ENCODE results near the gene NCLN. TPM values are rescaled to one million over a fixed set of nuclear protein-coding genes. Genes with fewer than 3 reads are reported as not detected.

The NCLN gene
- total and polyA plus RNA-seq, 9 of the 15 experiments (the other 6 are each of a cell fraction or from before 2014, with no cell fraction given) = 3.8 to 126 (median 39.6) TPM

DNA sequence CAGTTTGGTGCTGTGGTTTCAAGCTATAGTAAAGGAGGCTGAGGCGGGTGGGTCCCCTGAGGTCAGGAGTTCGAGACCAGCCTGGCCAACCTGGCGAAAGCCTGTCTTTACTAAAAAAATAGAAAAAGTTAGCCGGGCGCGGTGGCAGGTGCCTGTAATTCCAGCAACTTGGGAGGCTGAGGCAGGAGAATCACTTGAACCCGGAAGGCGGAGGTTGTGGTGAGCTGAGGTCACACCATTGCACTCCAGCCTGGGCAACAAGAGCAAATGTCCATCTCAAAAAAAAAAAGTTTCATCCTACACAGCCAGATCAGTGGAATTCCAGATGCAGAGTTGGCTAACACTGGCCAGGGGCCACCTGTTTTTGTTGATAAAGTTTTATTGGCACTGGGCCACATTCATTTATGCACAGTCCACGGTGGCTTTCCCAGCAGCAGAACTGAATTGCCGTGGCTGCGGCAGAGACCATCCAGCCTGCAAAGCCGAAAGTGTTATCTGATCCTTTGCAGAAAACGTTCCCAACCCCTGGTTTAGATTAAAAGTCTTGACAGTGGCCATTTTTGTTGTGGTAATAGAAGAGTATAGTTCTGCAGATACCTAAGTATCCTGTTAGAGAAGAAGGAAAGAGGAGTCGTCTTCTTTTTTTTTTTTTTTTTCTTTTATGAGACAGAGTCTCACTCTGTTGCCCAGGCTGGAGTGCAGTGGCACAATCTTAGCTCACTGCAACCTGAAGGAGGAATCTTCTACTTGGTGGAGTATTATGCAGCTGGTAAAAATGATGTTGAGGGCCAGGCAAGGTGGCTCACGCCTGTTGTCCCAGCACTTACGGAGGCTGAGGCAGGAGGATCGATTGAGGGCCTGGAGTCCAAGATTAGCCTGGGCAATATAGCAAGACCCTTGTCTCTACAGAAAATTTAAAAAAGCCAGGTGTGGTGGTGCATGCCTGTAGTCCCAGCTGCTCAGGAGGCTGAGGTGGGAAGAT lies 8.7 kb downstream of the NCLN start (continued):
- TF ChIP-seq, protein P1, sequence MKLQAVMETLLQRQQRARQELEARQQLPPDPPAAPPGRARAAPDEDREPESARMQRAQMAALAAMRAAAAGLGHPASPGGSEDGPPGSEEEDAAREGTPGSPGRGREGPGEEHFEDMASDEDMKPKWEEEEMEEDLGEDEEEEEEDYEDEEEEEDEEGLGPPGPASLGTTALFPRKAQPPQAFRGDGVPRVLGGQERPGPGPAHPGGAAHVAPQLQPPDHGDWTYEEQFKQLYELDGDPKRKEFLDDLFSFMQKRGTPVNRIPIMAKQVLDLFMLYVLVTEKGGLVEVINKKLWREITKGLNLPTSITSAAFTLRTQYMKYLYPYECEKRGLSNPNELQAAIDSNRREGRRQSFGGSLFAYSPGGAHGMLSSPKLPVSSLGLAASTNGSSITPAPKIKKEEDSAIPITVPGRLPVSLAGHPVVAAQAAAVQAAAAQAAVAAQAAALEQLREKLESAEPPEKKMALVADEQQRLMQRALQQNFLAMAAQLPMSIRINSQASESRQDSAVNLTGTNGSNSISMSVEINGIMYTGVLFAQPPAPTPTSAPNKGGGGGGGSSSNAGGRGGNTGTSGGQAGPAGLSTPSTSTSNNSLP (IDR thresholded peaks at IDR 0.05; ENCODE audit: borderline replicate concordance, low read depth, low read length) = peak; percentile 79; the same call in 1 of the 2 replicates
- TF ChIP-seq SAFB (IDR thresholded peaks at IDR 0.05; ENCODE audit: borderline replicate concordance, low read depth, low read length) (no peak), GATA2 (CRISPR knock-in tag; IDR thresholded peaks at IDR 0.05) (peak; percentile 54; the same call in 1 of the 2 replicates), ZNF778 (CRISPR knock-in tag; IDR thresholded peaks at IDR 0.05) (no peak), WHSC1 (IDR thresholded peaks at IDR 0.05; ENCODE audit: low read length) (no peak), TCF7 (IDR thresholded peaks at IDR 0.05; ENCODE audit: borderline replicate concordance) (no peak), NFIX (CRISPR knock-in tag; IDR thresholded peaks at IDR 0.05; ENCODE audit: low read depth) (peak; percentile 63; the same call in 1 of the 2 replicates), SMAD1 (IDR thresholded peaks at IDR 0.05; ENCODE audit: low read depth, low read length, partially characterized antibody) (peak; percentile 88), BHLHE40 (IDR thresholded peaks at IDR 0.05; ENCODE audit: low read length) (peak; percentile 31; the same call in 1 of the 2 replicates), ARHGAP35 (IDR thresholded peaks at IDR 0.05; ENCODE audit: partially characterized antibody) (no peak), TBL1XR1 (IDR thresholded peaks at IDR 0.05; ENCODE audit: low read length in 2 of 2) (0 out of 4 replicates have a peak, but pooled peaks of 1 of the 2 experiments have one; percentile 44), NFRKB (IDR thresholded peaks at IDR 0.05; ENCODE audit: low read depth) (0 out of 2 replicates have a peak, but pooled peaks have one; percentile 49), NFIC (IDR thresholded peaks at IDR 0.05) (peak; percentile 100), ZC3H11A (IDR thresholded peaks at IDR 0.05; ENCODE audit: low read depth, low read length) (no peak), HDAC2 (IDR thresholded peaks at IDR 0.05) (peak; percentile 43), PTTG1 (tag; IDR thresholded peaks at IDR 0.05; ENCODE audit: low read depth) (no peak), KAT8 (IDR thresholded peaks at IDR 0.05; ENCODE audit: low read depth) (no peak), TCF3 (CRISPR knock-in tag; IDR thresholded peaks at IDR 0.05) (peak; percentile 89), ZFP30 (CRISPR knock-in tag; IDR thresholded peaks at IDR 0.05; ENCODE audit: borderline replicate concordance) (no peak)
- TF ChIP-seq, protein P2, sequence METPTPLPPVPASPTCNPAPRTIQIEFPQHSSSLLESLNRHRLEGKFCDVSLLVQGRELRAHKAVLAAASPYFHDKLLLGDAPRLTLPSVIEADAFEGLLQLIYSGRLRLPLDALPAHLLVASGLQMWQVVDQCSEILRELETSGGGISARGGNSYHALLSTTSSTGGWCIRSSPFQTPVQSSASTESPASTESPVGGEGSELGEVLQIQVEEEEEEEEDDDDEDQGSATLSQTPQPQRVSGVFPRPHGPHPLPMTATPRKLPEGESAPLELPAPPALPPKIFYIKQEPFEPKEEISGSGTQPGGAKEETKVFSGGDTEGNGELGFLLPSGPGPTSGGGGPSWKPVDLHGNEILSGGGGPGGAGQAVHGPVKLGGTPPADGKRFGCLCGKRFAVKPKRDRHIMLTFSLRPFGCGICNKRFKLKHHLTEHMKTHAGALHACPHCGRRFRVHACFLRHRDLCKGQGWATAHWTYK (CRISPR knock-in tag; IDR thresholded peaks at IDR 0.05) = peak; percentile 84
- TF ChIP-seq, protein P3, sequence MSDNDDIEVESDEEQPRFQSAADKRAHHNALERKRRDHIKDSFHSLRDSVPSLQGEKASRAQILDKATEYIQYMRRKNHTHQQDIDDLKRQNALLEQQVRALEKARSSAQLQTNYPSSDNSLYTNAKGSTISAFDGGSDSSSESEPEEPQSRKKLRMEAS (CRISPR knock-in tag; IDR thresholded peaks at IDR 0.05) = 0 out of 2 replicates have a peak, but pooled peaks have one; percentile 2
- TF ChIP-seq, protein P4, sequence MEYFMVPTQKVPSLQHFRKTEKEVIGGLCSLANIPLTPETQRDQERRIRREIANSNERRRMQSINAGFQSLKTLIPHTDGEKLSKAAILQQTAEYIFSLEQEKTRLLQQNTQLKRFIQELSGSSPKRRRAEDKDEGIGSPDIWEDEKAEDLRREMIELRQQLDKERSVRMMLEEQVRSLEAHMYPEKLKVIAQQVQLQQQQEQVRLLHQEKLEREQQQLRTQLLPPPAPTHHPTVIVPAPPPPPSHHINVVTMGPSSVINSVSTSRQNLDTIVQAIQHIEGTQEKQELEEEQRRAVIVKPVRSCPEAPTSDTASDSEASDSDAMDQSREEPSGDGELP (CRISPR knock-in tag; IDR thresholded peaks at IDR 0.05; ENCODE audit: borderline replicate concordance) = peak; percentile 71
- TF ChIP-seq, protein P5, sequence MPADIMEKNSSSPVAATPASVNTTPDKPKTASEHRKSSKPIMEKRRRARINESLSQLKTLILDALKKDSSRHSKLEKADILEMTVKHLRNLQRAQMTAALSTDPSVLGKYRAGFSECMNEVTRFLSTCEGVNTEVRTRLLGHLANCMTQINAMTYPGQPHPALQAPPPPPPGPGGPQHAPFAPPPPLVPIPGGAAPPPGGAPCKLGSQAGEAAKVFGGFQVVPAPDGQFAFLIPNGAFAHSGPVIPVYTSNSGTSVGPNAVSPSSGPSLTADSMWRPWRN (IDR thresholded peaks at IDR 0.05; ENCODE audit: low read depth) = no peak
